Right atrium auricular region (tissue), 2 donors: ENCODE measurements around the gene RBMY1D. TPM values are rescaled to one million over a fixed set of nuclear protein-coding genes. Genes with fewer than 3 reads are reported as not detected.
"Not testable (repeated sequence)": the region's sequence is repeated elsewhere in the genome, so short reads cannot be mapped to it uniquely, and the experiment has no call there.

Experiments used
- DNase-seq: peaks from one replicate; pipeline ENCODE4 v3.0.0-alpha.2; 2019; ENCODE audit warnings: low spot score
- H3K27ac ChIP-seq, 2 donors: fragments of 200-600 bp; sonication (generic); 1 replicate in 1 of 2; 2 replicates in 1 of 2; pipeline ENCODE4 v1.5.1; 2016 to 2019
- H3K27me3 ChIP-seq, 2 donors: fragments of 200-600 bp; sonication (generic); one replicate each; pipeline versions ENCODE4 v1.5.1 to v1.6.0; 2017 to 2019
- H3K36me3 ChIP-seq: fragments of 200-600 bp; sonication (generic); one replicate; pipeline ENCODE4 v1.5.1; 2016
- H3K4me1 ChIP-seq, 2 donors: fragments of 200-600 bp; sonication (generic); one replicate each; pipeline versions ENCODE4 v1.5.1 to v1.6.0; 2017 to 2019
- H3K4me3 ChIP-seq, 2 donors: fragments of 200-600 bp; sonication (generic); 1 replicate in 1 of 2; 2 replicates in 1 of 2; pipeline ENCODE4 v1.5.1; 2017 to 2019; ENCODE audit warnings: mild to moderate bottlenecking in 1 of 2, moderate library complexity in 1 of 2
- H3K9me3 ChIP-seq, 2 donors: fragments of 200-600 bp; sonication (generic); one replicate each; pipeline ENCODE4 v1.5.1; 2019
- total RNA-seq, 2 donors: library from RNA; depleted of rRNA; stranded (reverse); fragments of >200 nt; gene quantifications; one replicate each; pipeline ENCODE4 v1.1.0, GENCODE V29; 2016
- TF ChIP-seq, protein P1 (sequence below), 2 donors: fragments of 200-600 bp; sonication (generic); IDR thresholded peaks; one replicate each; pipeline ENCODE4 v1.5.1; 2019; ENCODE audit warnings: antibody characterized with exemption in 2 of 2

RBMY1D gene
- not detected for total RNA-seq

DNA sequence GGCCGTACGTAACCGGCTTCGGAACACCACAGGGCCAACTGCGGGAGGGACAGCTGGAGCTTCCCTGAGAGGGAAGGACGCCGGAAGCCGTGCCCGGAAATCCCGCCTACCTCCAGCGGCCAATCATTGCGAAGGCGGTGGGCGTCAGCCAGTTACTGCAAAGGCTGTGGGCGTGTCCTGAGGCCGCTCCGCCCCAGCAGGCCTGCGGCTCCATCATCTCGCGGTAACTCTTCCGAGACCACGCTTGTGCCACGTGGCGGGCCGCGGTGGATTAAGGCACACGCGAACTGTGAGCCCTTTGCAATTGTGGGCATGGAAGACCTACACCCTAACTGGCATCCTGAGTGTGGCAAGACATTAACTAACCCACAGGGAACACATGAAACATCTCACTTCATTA, at the start of gene RBMY1D:
Gene RBMY1D (minus strand): TSS at position 101 of the 400 bp plus-strand sequence. CDS start 2,013 bp downstream, outside the sequence.
- not testable (repeated sequence) for H3K36me3 ChIP-seq, H3K4me1 ChIP-seq, DNase-seq, H3K27ac ChIP-seq, H3K9me3 ChIP-seq, H3K27me3 ChIP-seq, H3K4me3 ChIP-seq

DNA sequence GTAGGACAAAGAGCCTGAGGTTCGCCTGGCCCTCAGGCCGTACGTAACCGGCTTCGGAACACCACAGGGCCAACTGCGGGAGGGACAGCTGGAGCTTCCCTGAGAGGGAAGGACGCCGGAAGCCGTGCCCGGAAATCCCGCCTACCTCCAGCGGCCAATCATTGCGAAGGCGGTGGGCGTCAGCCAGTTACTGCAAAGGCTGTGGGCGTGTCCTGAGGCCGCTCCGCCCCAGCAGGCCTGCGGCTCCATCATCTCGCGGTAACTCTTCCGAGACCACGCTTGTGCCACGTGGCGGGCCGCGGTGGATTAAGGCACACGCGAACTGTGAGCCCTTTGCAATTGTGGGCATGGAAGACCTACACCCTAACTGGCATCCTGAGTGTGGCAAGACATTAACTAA, 23.6 kb upstream of the RBMY1D start, which contains the start of gene RBMY1E:
Gene RBMY1E (minus strand): TSS at position 101 of the 400 bp plus-strand sequence. CDS start 1,978 bp downstream, outside the sequence.
- not testable (repeated sequence) for H3K4me1 ChIP-seq, H3K27ac ChIP-seq, H3K4me3 ChIP-seq, H3K9me3 ChIP-seq, H3K27me3 ChIP-seq, H3K36me3 ChIP-seq, DNase-seq

DNA sequence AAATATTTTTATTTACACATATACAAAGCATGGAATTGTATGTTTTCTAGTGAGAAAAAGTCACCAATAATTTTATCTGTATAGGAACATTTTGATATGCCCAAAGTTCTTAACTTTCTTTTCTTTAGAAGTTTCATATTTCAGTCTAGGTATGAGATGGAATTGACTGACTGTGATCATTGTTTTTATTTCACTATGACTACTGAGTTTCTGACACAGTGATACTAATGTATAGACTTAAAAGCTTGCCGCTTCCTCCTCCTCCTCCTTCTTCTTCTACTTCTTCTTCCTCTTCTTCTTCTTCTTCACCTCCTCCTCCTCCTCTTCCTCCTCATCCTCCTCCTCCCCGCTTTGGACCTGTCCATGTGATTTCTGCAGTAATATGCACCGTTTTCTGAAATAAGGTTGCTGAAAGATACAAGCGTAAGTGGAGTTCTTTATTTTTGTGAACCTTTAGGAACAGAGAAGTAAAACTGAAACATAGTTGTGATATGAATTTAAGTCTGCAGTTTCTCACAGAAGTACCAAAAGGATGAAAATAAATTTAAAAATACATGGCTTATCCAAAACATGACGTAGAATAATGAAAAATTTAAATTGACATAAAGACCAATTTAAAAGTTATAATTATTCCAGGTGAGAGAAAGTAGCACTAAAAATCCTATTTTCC, 24.8 kb downstream of the RBMY1D start:
- H3K36me3 ChIP-seq, H3K4me3 ChIP-seq, H3K9me3 ChIP-seq, H3K4me1 ChIP-seq, H3K27ac ChIP-seq, H3K27me3 ChIP-seq, DNase-seq: not testable (repeated sequence)

DNA sequence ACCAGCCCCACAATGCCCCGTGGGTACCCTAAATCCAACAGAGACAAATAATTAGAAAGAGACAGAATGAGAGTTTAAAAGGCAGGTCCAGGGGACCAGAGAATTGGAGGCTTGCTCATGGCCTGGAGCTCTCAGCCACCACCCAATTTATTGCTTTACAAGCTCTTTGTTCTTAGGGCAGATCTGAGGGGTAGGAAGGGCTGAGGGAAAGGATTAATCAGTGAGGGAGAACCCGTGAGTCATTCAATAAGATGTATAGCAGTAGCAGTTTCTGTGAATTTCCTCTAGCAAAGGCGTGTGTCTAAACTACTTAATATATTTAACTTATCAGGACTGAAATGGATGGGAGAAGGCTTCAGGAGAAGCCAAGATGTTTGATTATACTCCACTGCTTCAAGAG, 48.8 kb downstream of the RBMY1D start:
- no peak for DNase-seq
- no peaks in the 10 kb centered on the region for H3K36me3 ChIP-seq
- H3K9me3 ChIP-seq, result no peaks in the 10 kb centered on the region
- no peaks in the 10 kb centered on the region for H3K27me3 ChIP-seq
- TF ChIP-seq, protein P1, sequence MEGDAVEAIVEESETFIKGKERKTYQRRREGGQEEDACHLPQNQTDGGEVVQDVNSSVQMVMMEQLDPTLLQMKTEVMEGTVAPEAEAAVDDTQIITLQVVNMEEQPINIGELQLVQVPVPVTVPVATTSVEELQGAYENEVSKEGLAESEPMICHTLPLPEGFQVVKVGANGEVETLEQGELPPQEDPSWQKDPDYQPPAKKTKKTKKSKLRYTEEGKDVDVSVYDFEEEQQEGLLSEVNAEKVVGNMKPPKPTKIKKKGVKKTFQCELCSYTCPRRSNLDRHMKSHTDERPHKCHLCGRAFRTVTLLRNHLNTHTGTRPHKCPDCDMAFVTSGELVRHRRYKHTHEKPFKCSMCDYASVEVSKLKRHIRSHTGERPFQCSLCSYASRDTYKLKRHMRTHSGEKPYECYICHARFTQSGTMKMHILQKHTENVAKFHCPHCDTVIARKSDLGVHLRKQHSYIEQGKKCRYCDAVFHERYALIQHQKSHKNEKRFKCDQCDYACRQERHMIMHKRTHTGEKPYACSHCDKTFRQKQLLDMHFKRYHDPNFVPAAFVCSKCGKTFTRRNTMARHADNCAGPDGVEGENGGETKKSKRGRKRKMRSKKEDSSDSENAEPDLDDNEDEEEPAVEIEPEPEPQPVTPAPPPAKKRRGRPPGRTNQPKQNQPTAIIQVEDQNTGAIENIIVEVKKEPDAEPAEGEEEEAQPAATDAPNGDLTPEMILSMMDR (IDR thresholded peaks at IDR 0.05), result no peak
- no peak overlapping the region for H3K27ac ChIP-seq
- no peak overlapping the region for H3K4me3 ChIP-seq
- H3K4me1 ChIP-seq, result no peaks in the 10 kb centered on the region

DNA sequence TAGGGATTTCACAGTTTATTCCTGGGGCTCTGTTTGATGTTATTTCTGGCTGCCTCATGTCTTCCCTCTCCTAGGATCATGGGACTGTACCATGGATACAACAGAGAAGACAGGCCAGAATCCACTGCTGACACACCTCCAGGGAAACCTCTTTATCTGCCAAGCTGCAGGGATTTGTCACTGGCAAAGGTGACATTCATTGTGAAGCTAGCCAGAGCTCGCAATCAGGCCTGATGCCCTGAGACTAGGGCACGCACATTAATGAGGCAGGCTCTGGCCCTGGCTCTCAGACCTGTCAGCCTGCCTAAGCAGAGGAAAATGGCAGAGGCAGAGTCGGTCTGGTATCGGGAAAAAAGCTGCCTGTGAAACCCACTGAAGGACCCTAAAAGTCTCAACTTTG, 52.2 kb downstream of the RBMY1D start:
- Histone ChIP-seq H3K27ac (no peak overlapping the region), H3K36me3 (no peaks in the 10 kb centered on the region), H3K4me3 (no peak overlapping the region), H3K4me1 (no peaks in the 10 kb centered on the region), H3K9me3 (no peaks in the 10 kb centered on the region), H3K27me3 (no peaks in the 10 kb centered on the region)
- no peak for DNase-seq
- TF ChIP-seq, protein P1 (IDR thresholded peaks at IDR 0.05), result no peak

DNA sequence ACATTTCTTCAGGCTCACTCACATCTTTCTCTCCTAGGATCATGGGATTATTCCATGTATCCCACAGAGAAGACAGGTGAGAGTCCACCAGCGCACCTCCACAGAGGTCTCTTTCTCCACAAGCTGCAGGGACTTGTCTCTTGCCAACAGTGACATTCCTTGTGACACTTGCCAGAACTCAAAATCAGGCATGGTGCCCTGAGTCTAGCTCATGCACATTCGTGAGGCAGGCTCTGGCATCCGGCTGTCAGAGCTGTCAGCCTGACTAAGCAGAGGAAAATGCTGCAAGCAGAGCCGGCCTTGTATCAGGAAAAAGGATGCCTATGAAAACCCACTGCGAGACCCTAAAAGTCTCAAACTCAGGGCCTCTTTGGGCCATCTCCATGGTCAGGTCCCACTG, 54.8 kb downstream of the RBMY1D start:
- TF ChIP-seq, protein P1 (IDR thresholded peaks at IDR 0.05), result no peak
- no peaks in the 10 kb centered on the region for H3K4me1 ChIP-seq
- H3K4me3 ChIP-seq, result no peak overlapping the region
- no peaks in the 10 kb centered on the region for H3K9me3 ChIP-seq
- no peaks in the 10 kb centered on the region for H3K27me3 ChIP-seq
- no peaks in the 10 kb centered on the region for H3K36me3 ChIP-seq
- DNase-seq, result no peak
- no peak overlapping the region for H3K27ac ChIP-seq

DNA sequence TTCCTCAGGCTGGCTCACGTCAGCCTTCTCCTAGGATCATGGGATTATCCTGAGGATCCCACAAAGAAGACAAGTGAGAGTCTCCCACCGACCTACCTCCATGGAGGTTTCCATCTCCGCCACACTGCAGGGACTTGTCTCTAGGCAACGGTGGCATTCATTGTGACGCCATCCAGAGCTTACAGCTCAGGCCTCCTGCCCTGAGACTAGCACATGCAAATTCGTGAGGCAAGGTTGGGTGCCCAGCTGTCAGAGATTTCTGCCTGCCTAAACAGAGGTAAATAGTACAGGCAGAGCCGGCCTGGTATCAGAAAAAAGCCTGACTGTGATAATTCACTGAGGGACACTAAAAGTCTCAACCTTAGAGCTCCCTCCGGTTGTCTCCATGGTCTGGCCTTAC, 58.0 kb downstream of the RBMY1D start:
- H3K27ac ChIP-seq, result no peak overlapping the region
- H3K9me3 ChIP-seq, result no peaks in the 10 kb centered on the region
- H3K4me3 ChIP-seq, result no peak overlapping the region
- no peaks in the 10 kb centered on the region for H3K27me3 ChIP-seq
- H3K4me1 ChIP-seq, result no peaks in the 10 kb centered on the region
- DNase-seq, result no peak
- no peaks in the 10 kb centered on the region for H3K36me3 ChIP-seq
- TF ChIP-seq, protein P1 (IDR thresholded peaks at IDR 0.05), result no peak
